ENCODE measurements around the gene KSR1.
"Not testable (repeated sequence)": the region's sequence is repeated elsewhere in the genome, so short reads cannot be mapped to it uniquely, and the experiment has no call there.

The KSR1 gene

GRCh38 chr17:27419156-27419555 is 37.1 kb upstream of the KSR1 start:
- H3K9ac ChIP-seq (ENCODE audit: low read depth, low read length), result no peak overlapping the region
- no peaks in the 10 kb centered on the region for H3K9me3 ChIP-seq (replicated peaks; ENCODE audit: low read length)
- no peaks in the 10 kb centered on the region for H3K36me3 ChIP-seq (ENCODE audit: insufficient read depth, low read length)
- no peak overlapping the region for H3K4me2 ChIP-seq (ENCODE audit: low read length)
- H3K27me3 ChIP-seq (ENCODE audit: control insufficient read depth, insufficient read depth, low read length), result peaks cover 35% of the 10 kb centered on the region
- H3K4me3 ChIP-seq (ENCODE audit: low read length), result no peak overlapping the region
- H3K4me1 ChIP-seq (ENCODE audit: control insufficient read depth, insufficient read depth, low read length), result no peaks in the 10 kb centered on the region

GRCh38 chr17:27420211-27420950 is 35.9 kb upstream of the KSR1 start:
- H3K27me3 ChIP-seq (ENCODE audit: control insufficient read depth, insufficient read depth, low read length), result peaks cover 28% of the 10 kb centered on the region
- H3K4me1 ChIP-seq (ENCODE audit: control insufficient read depth, insufficient read depth, low read length), result no peaks in the 10 kb centered on the region
- H3K9me3 ChIP-seq (replicated peaks; ENCODE audit: low read length), result no peaks in the 10 kb centered on the region
- H3K9ac ChIP-seq (ENCODE audit: low read depth, low read length), result no peak overlapping the region
- no peaks in the 10 kb centered on the region for H3K36me3 ChIP-seq (ENCODE audit: insufficient read depth, low read length)
- H3K4me2 ChIP-seq (ENCODE audit: low read length), result no peak overlapping the region
- H3K4me3 ChIP-seq (ENCODE audit: low read length), result no peak overlapping the region

- Histone ChIP-seq H3K9ac (ENCODE audit: low read depth, low read length) (no peak overlapping the region), H3K4me1 (ENCODE audit: control insufficient read depth, insufficient read depth, low read length) (no peaks in the 10 kb centered on the region), H3K27me3 (ENCODE audit: control insufficient read depth, insufficient read depth, low read length) (peaks cover 24% of the 10 kb centered on the region), H3K4me2 (ENCODE audit: low read length) (no peak overlapping the region), H3K4me3 (ENCODE audit: low read length) (no peak overlapping the region), H3K36me3 (ENCODE audit: insufficient read depth, low read length) (no peaks in the 10 kb centered on the region), H3K9me3 (replicated peaks; ENCODE audit: low read length) (no peaks in the 10 kb centered on the region)
Observed at GRCh38 chr17:27421111-27421510, 35.1 kb upstream of the KSR1 start.

GRCh38 chr17:27421626-27422025 is 34.6 kb upstream of the KSR1 start:
- H3K27me3 ChIP-seq (ENCODE audit: control insufficient read depth, insufficient read depth, low read length), result peaks cover 24% of the 10 kb centered on the region
- H3K4me3 ChIP-seq (ENCODE audit: low read length); H3K4me1 ChIP-seq (ENCODE audit: control insufficient read depth, insufficient read depth, low read length); H3K9ac ChIP-seq (ENCODE audit: low read depth, low read length); H3K9me3 ChIP-seq (replicated peaks; ENCODE audit: low read length); H3K4me2 ChIP-seq (ENCODE audit: low read length); H3K36me3 ChIP-seq (ENCODE audit: insufficient read depth, low read length): not testable (repeated sequence)

GRCh38 chr17:27422601-27423000 is 33.6 kb upstream of the KSR1 start:
- Histone ChIP-seq H3K9ac (ENCODE audit: low read depth, low read length) (no peak overlapping the region), H3K36me3 (ENCODE audit: insufficient read depth, low read length) (no peaks in the 10 kb centered on the region), H3K4me1 (ENCODE audit: control insufficient read depth, insufficient read depth, low read length) (no peaks in the 10 kb centered on the region), H3K4me2 (ENCODE audit: low read length) (no peak overlapping the region), H3K9me3 (replicated peaks; ENCODE audit: low read length) (no peaks in the 10 kb centered on the region), H3K4me3 (ENCODE audit: low read length) (no peak overlapping the region), H3K27me3 (ENCODE audit: control insufficient read depth, insufficient read depth, low read length) (peaks cover 21% of the 10 kb centered on the region)

GRCh38 chr17:27423651-27424050 is 32.6 kb upstream of the KSR1 start:
- Histone ChIP-seq H3K27me3 (ENCODE audit: control insufficient read depth, insufficient read depth, low read length) (peaks cover 16% of the 10 kb centered on the region), H3K4me2 (ENCODE audit: low read length) (no peak overlapping the region), H3K9ac (ENCODE audit: low read depth, low read length) (no peak overlapping the region), H3K9me3 (replicated peaks; ENCODE audit: low read length) (no peaks in the 10 kb centered on the region), H3K4me1 (ENCODE audit: control insufficient read depth, insufficient read depth, low read length) (no peaks in the 10 kb centered on the region), H3K36me3 (ENCODE audit: insufficient read depth, low read length) (no peaks in the 10 kb centered on the region), H3K4me3 (ENCODE audit: low read length) (no peak overlapping the region)

GRCh38 chr17:27424516-27424915 is 31.7 kb upstream of the KSR1 start:
- Histone ChIP-seq H3K9me3 (replicated peaks; ENCODE audit: low read length) (no peaks in the 10 kb centered on the region), H3K27me3 (ENCODE audit: control insufficient read depth, insufficient read depth, low read length) (peaks cover 12% of the 10 kb centered on the region)

GRCh38 chr17:27424941-27425340 is 31.3 kb upstream of the KSR1 start:
- Histone ChIP-seq H3K4me1 (ENCODE audit: control insufficient read depth, insufficient read depth, low read length) (no peaks in the 10 kb centered on the region), H3K9me3 (replicated peaks; ENCODE audit: low read length) (no peaks in the 10 kb centered on the region), H3K27me3 (ENCODE audit: control insufficient read depth, insufficient read depth, low read length) (peaks cover 12% of the 10 kb centered on the region), H3K36me3 (ENCODE audit: insufficient read depth, low read length) (no peaks in the 10 kb centered on the region), H3K4me3 (ENCODE audit: low read length) (no peak overlapping the region), H3K4me2 (ENCODE audit: low read length) (no peak overlapping the region), H3K9ac (ENCODE audit: low read depth, low read length) (no peak overlapping the region)

More at GRCh38 chr17:27424516-27424915, 31.7 kb upstream of the KSR1 start:
- H3K36me3 ChIP-seq (ENCODE audit: insufficient read depth, low read length), result no peaks in the 10 kb centered on the region
- no peak overlapping the region for H3K4me3 ChIP-seq (ENCODE audit: low read length)
- H3K4me1 ChIP-seq (ENCODE audit: control insufficient read depth, insufficient read depth, low read length), result no peaks in the 10 kb centered on the region
- no peak overlapping the region for H3K9ac ChIP-seq (ENCODE audit: low read depth, low read length)
- H3K4me2 ChIP-seq (ENCODE audit: low read length), result no peak overlapping the region

- H3K9ac ChIP-seq (ENCODE audit: low read depth, low read length); H3K4me3 ChIP-seq (ENCODE audit: low read length); H3K4me1 ChIP-seq (ENCODE audit: control insufficient read depth, insufficient read depth, low read length); H3K36me3 ChIP-seq (ENCODE audit: insufficient read depth, low read length); H3K9me3 ChIP-seq (replicated peaks; ENCODE audit: low read length); H3K4me2 ChIP-seq (ENCODE audit: low read length): not testable (repeated sequence)
- peaks cover 12% of the 10 kb centered on the region for H3K27me3 ChIP-seq (ENCODE audit: control insufficient read depth, insufficient read depth, low read length)
Observed at GRCh38 chr17:27425571-27425970, 30.7 kb upstream of the KSR1 start.

GRCh38 chr17:27425991-27426390 is 30.3 kb upstream of the KSR1 start:
- H3K36me3 ChIP-seq (ENCODE audit: insufficient read depth, low read length), result no peaks in the 10 kb centered on the region
- no peak overlapping the region for H3K4me2 ChIP-seq (ENCODE audit: low read length)
- no peaks in the 10 kb centered on the region for H3K4me1 ChIP-seq (ENCODE audit: control insufficient read depth, insufficient read depth, low read length)
- H3K4me3 ChIP-seq (ENCODE audit: low read length), result no peak overlapping the region
- H3K27me3 ChIP-seq (ENCODE audit: control insufficient read depth, insufficient read depth, low read length), result peaks cover 12% of the 10 kb centered on the region
- H3K9me3 ChIP-seq (replicated peaks; ENCODE audit: low read length), result no peaks in the 10 kb centered on the region
- no peak overlapping the region for H3K9ac ChIP-seq (ENCODE audit: low read depth, low read length)

- not testable (repeated sequence) for H3K9me3 ChIP-seq (replicated peaks; ENCODE audit: low read length); H3K4me3 ChIP-seq (ENCODE audit: low read length); H3K4me2 ChIP-seq (ENCODE audit: low read length); H3K4me1 ChIP-seq (ENCODE audit: control insufficient read depth, insufficient read depth, low read length); H3K9ac ChIP-seq (ENCODE audit: low read depth, low read length); H3K36me3 ChIP-seq (ENCODE audit: insufficient read depth, low read length)
- peaks cover 12% of the 10 kb centered on the region for H3K27me3 ChIP-seq (ENCODE audit: control insufficient read depth, insufficient read depth, low read length)
Observed at GRCh38 chr17:27426471-27426870, 29.8 kb upstream of the KSR1 start.

- H3K9me3 ChIP-seq (replicated peaks; ENCODE audit: low read length); H3K4me3 ChIP-seq (ENCODE audit: low read length); H3K4me2 ChIP-seq (ENCODE audit: low read length); H3K27me3 ChIP-seq (ENCODE audit: control insufficient read depth, insufficient read depth, low read length); H3K36me3 ChIP-seq (ENCODE audit: insufficient read depth, low read length); H3K4me1 ChIP-seq (ENCODE audit: control insufficient read depth, insufficient read depth, low read length); H3K9ac ChIP-seq (ENCODE audit: low read depth, low read length): not testable (repeated sequence)
Observed at GRCh38 chr17:27427166-27427862, 28.9 kb upstream of the KSR1 start.
